ENCODE measurements around the gene CR1. TPM values are rescaled to one million over a fixed set of nuclear protein-coding genes. Genes with fewer than 3 reads are reported as not detected.

The CR1 gene
- total and polyA plus RNA-seq, 2 of the 4 experiments (the other 2 are of a cell fraction), result not detected

- H4K91ac ChIP-seq (ENCODE audit: insufficient read depth, low read depth, low read length), result no peak overlapping the region
- DNase-seq (no peak), ATAC-seq (ENCODE audit: low read depth) (no peak)
- no peak overlapping the region for H2BK20ac ChIP-seq (ENCODE audit: low read depth, low read length)
- H4K8ac ChIP-seq (ENCODE audit: low read depth in 2 of 2, low read length in 2 of 2), result no peak overlapping the region
- no TSS peak for BruUV-seq (replicated peaks)
- H4K20me1 ChIP-seq (ENCODE audit: insufficient read depth, low read length), result no peaks in the 10 kb centered on the region
- no peak overlapping the region for H2AK9ac ChIP-seq (replicated peaks; ENCODE audit: low read depth, low read length, poor library complexity)
- no peak overlapping the region for H3K56ac ChIP-seq (ENCODE audit: extremely low read depth, insufficient read depth, low read length)
- H2AFZ ChIP-seq (replicated peaks; ENCODE audit: low read length, poor library complexity), result no peak overlapping the region
- 20% methylated on average over 1 of the region's 1 CpG; no CpG with 5 or more reads in 1 of the 2 experiments for WGBS, 2 experiments (ENCODE audit: extremely low coverage in 2 of 2, insufficient read length in 1 of 2)
- H4K5ac ChIP-seq (ENCODE audit: low read depth, low read length), result no peak overlapping the region
- H3K4me3 ChIP-seq (ENCODE audit: insufficient read depth, low read depth, low read length), result no peak overlapping the region
- H3K27ac ChIP-seq (ENCODE audit: insufficient read depth, low read length), result no peak overlapping the region
- H3K9ac ChIP-seq (ENCODE audit: low read depth, low read length), result no peak overlapping the region
- TF ChIP-seq MAFK (IDR thresholded peaks at IDR 0.05; ENCODE audit: low read depth, low read length) (no peak), POLR2A (IDR thresholded peaks at IDR 0.05; ENCODE audit: low read depth, low read length) (no peak), CTCF (conservative IDR thresholded peaks at IDR 0.05; ENCODE audit: low read depth, low read length) (no peak), RCOR1 (IDR thresholded peaks at IDR 0.05; ENCODE audit: insufficient replicate concordance, low read length) (no peak), MAZ (IDR thresholded peaks at IDR 0.05; ENCODE audit: borderline replicate concordance, low read depth, low read length) (no peak), BHLHE40 (IDR thresholded peaks at IDR 0.05; ENCODE audit: low read depth, low read length) (no peak), FOS (IDR thresholded peaks at IDR 0.05; ENCODE audit: low read depth, low read length) (no peak), USF2 (IDR thresholded peaks at IDR 0.05; ENCODE audit: low read depth, low read length) (no peak)
- CTCF ChIA-PET, result no interaction called here
- H3K23ac ChIP-seq (ENCODE audit: low read depth, low read length), result no peak overlapping the region
- no peaks in the 10 kb centered on the region for H3K9me3 ChIP-seq (ENCODE audit: control insufficient read depth, insufficient read depth, low read length)
- H2AK5ac ChIP-seq (ENCODE audit: low read depth, low read length), result no peak overlapping the region
- intact Hi-C loops (cut with micrococcal nuclease), result no loop called here
- H3K9me1 ChIP-seq (ENCODE audit: insufficient read depth, low read length), result 0 out of 2 replicates have a peak, but pooled peaks cover 3% of the 10 kb centered on the region
- peaks cover 21% of the 10 kb centered on the region for H3K27me3 ChIP-seq (ENCODE audit: control insufficient read depth, insufficient read depth, low read length)
- H3K4ac ChIP-seq (ENCODE audit: low read depth, low read length), result no peak overlapping the region
- H3K4me1 ChIP-seq (ENCODE audit: control insufficient read depth, insufficient read depth, low read length), result no peaks in the 10 kb centered on the region
- no peaks in the 10 kb centered on the region for H3K79me1 ChIP-seq (ENCODE audit: low read depth in 1 of 2, low read length in 2 of 2)
- POLR2A ChIA-PET (ENCODE audit: unreplicated experiment), result no interaction called here
- no peaks in the 10 kb centered on the region for H3K36me3 ChIP-seq (ENCODE audit: control insufficient read depth, insufficient read depth, low read length)
- no peak overlapping the region for H3K4me2 ChIP-seq (ENCODE audit: low read depth, low read length)
- H2BK5ac ChIP-seq (ENCODE audit: low read depth, low read length, poor library complexity, severe bottlenecking), result no peak overlapping the region
- H2BK120ac ChIP-seq (ENCODE audit: low read depth, low read length), result no peak overlapping the region
- no peak overlapping the region for H2BK15ac ChIP-seq (ENCODE audit: low read depth, low read length)
- H3K18ac ChIP-seq (ENCODE audit: low read depth, low read length), result no peak overlapping the region
- in situ Hi-C loops (cut with MboI; ENCODE audit: low sequenced_read_pairs), result no loop called here
- dilution Hi-C loops (cut with HindIII; ENCODE audit: low sequenced_read_pairs, unreplicated experiment), result no loop called here
- H3K14ac ChIP-seq (replicated peaks; ENCODE audit: low read depth, low read length), result no peak overlapping the region
Observed at GRCh38 chr1:207494171-207494570, 1.8 kb upstream of the CR1 start.

Measured in IMR-90 (cell line).